Measurements from ENCODE around the gene FGD5.

FGD5 gene

GRCh38 chr3:14926592-14926991, 107.8 kb downstream of the FGD5 start:
- no peaks in the 10 kb centered on the region for H3K27me3 ChIP-seq (ENCODE audit: insufficient read depth, low read depth)
- no peak overlapping the region for H3K27ac ChIP-seq
- no peak for TF ChIP-seq CTCF (conservative IDR thresholded peaks at IDR 0.05; ENCODE audit: low read depth, low read length)

GRCh38 chr3:14927308-14927707, 108.5 kb downstream of the FGD5 start:
- Histone ChIP-seq H3K4me3 (IDR thresholded peaks at IDR 0.05; ENCODE audit: insufficient read depth, low read depth, low read length) (no peak overlapping the region), H3K4me1 (ENCODE audit: low read depth, poor library complexity, severe bottlenecking) (no peaks in the 10 kb centered on the region), H3K4me2 (no peak overlapping the region), H3K79me2 (ENCODE audit: insufficient read depth, low read depth) (no peaks in the 10 kb centered on the region), H3K27me3 (ENCODE audit: insufficient read depth, low read depth) (no peaks in the 10 kb centered on the region), H3K9ac (no peak overlapping the region), H4K20me1 (ENCODE audit: insufficient read depth) (no peaks in the 10 kb centered on the region), H2AFZ (ENCODE audit: low read depth) (no peak overlapping the region), H3K27ac (no peak overlapping the region), H3K36me3 (ENCODE audit: insufficient read depth) (no peaks in the 10 kb centered on the region)
- no peak for TF ChIP-seq CTCF (conservative IDR thresholded peaks at IDR 0.05; ENCODE audit: low read depth, low read length)

More at GRCh38 chr3:14926592-14926991, 107.8 kb downstream of the FGD5 start:
- no peaks in the 10 kb centered on the region for H3K79me2 ChIP-seq (ENCODE audit: insufficient read depth, low read depth)
- no peaks in the 10 kb centered on the region for H4K20me1 ChIP-seq (ENCODE audit: insufficient read depth)
- H3K4me2 ChIP-seq = no peak overlapping the region
- H2AFZ ChIP-seq (ENCODE audit: low read depth) = no peak overlapping the region
- H3K36me3 ChIP-seq (ENCODE audit: insufficient read depth) = no peaks in the 10 kb centered on the region
- no peak overlapping the region for H3K4me3 ChIP-seq (IDR thresholded peaks at IDR 0.05; ENCODE audit: insufficient read depth, low read depth, low read length)
- H3K4me1 ChIP-seq (ENCODE audit: low read depth, poor library complexity, severe bottlenecking) = no peaks in the 10 kb centered on the region
- H3K9ac ChIP-seq = no peak overlapping the region

- H3K36me3 ChIP-seq (ENCODE audit: insufficient read depth) = no peaks in the 10 kb centered on the region
- no peaks in the 10 kb centered on the region for H3K4me1 ChIP-seq (ENCODE audit: low read depth, poor library complexity, severe bottlenecking)
- no peak overlapping the region for H3K9ac ChIP-seq
- H3K4me2 ChIP-seq = no peak overlapping the region
- no peak overlapping the region for H3K27ac ChIP-seq
- H3K79me2 ChIP-seq (ENCODE audit: insufficient read depth, low read depth) = no peaks in the 10 kb centered on the region
- no peaks in the 10 kb centered on the region for H4K20me1 ChIP-seq (ENCODE audit: insufficient read depth)
- no peak for TF ChIP-seq CTCF (conservative IDR thresholded peaks at IDR 0.05; ENCODE audit: low read depth, low read length)
- H2AFZ ChIP-seq (ENCODE audit: low read depth) = no peak overlapping the region
- H3K27me3 ChIP-seq (ENCODE audit: insufficient read depth, low read depth) = no peaks in the 10 kb centered on the region
- no peak overlapping the region for H3K4me3 ChIP-seq (IDR thresholded peaks at IDR 0.05; ENCODE audit: insufficient read depth, low read depth, low read length)
These were observed 110.7 kb downstream of the FGD5 start for GRCh38 chr3:14929310-14930074.

- H3K27ac ChIP-seq = no peak overlapping the region
- H3K79me2 ChIP-seq (ENCODE audit: insufficient read depth, low read depth) = no peaks in the 10 kb centered on the region
- H3K36me3 ChIP-seq (ENCODE audit: insufficient read depth) = no peaks in the 10 kb centered on the region
- H3K9ac ChIP-seq = no peak overlapping the region
- no peaks in the 10 kb centered on the region for H4K20me1 ChIP-seq (ENCODE audit: insufficient read depth)
- H3K4me3 ChIP-seq (IDR thresholded peaks at IDR 0.05; ENCODE audit: insufficient read depth, low read depth, low read length) = no peak overlapping the region
- H3K4me1 ChIP-seq (ENCODE audit: low read depth, poor library complexity, severe bottlenecking) = no peaks in the 10 kb centered on the region
- no peak overlapping the region for H2AFZ ChIP-seq (ENCODE audit: low read depth)
- no peak for TF ChIP-seq CTCF (conservative IDR thresholded peaks at IDR 0.05; ENCODE audit: low read depth, low read length)
- no peak overlapping the region for H3K4me2 ChIP-seq
- H3K27me3 ChIP-seq (ENCODE audit: insufficient read depth, low read depth) = no peaks in the 10 kb centered on the region
These were observed 115.2 kb downstream of the FGD5 start for GRCh38 chr3:14933820-14934425.
